Stimulated activated CD4-positive, alpha-beta T cell treated with anti-CD3 and anti-CD28 coated beads, TNF-alpha, amount 100 ng/mL, for 4 hours (primary cell): Measurements from ENCODE around the gene C20orf204.
A peak's percentile ranks its signal among the peaks of the same experiment; 100 is the strongest.
"Not testable (repeated sequence)": the region's sequence is repeated elsewhere in the genome, so short reads cannot be mapped to it uniquely, and the experiment has no call there.

ENCODE experiments used
- DNase-seq, 3 experiments: peaks; one replicate each; pipeline ENCODE4 v3.0.0-alpha.2; 2020; ENCODE audit warnings: low read depth in 3 of 3

Gene C20orf204

GRCh38 chr20:64083378-64083803 is 47.4 kb downstream of the C20orf204 start:
- peak in 1 of 3 experiments; percentile 44 for DNase-seq

- DNase-seq = no peak
These were observed 48.1 kb downstream of the C20orf204 start, which contains the start of gene LKAAEAR1 for GRCh38 chr20:64083804-64084684. TSS of gene LKAAEAR1 (minus strand) at chr20:64084398. CDS start at chr20:64084219, 179 bp downstream.

GRCh38 chr20:64084685-64085152 is 48.7 kb downstream of the C20orf204 start:
- DNase-seq = no peak

- DNase-seq = no peak
These were observed 50.8 kb downstream of the C20orf204 start for GRCh38 chr20:64086801-64087200.

- not testable (repeated sequence) for DNase-seq
These were observed 51.3 kb downstream of the C20orf204 start for GRCh38 chr20:64087226-64087825.

- DNase-seq = not testable (repeated sequence)
These were observed 52.6 kb downstream of the C20orf204 start for GRCh38 chr20:64088586-64088985.
